HG03565 (cell line): Measurements from ENCODE around the gene RING1.

Source experiments
- ATAC-seq: cut with Tn5 transposase; IDR thresholded peaks from one replicate; pipeline ENCODE4 v1.9.1; 2021; ENCODE audit warnings: mild to moderate bottlenecking, moderate library complexity; ENCODE audit not compliant: unreplicated experiment

The RING1 gene

GRCh38 chr6:33171880-33172687, 36.2 kb upstream of the RING1 start:
- ATAC-seq, result no peak

GRCh38 chr6:33172688-33173534, 35.4 kb upstream of the RING1 start:
- ATAC-seq, result no peak

GRCh38 chr6:33173535-33174180, 34.6 kb upstream of the RING1 start:
- no peak for ATAC-seq

GRCh38 chr6:33174784-33175183, 33.5 kb upstream of the RING1 start:
- no peak for ATAC-seq

GRCh38 chr6:33175436-33176069, 32.7 kb upstream of the RING1 start:
- no peak for ATAC-seq

GRCh38 chr6:33176906-33177305, 31.4 kb upstream of the RING1 start:
- no peak for ATAC-seq

GRCh38 chr6:33177552-33178446, 30.5 kb upstream of the RING1 start:
- no peak for ATAC-seq

GRCh38 chr6:33178755-33179475, 29.4 kb upstream of the RING1 start:
- ATAC-seq, result no peak

- no peak for ATAC-seq
Observed at GRCh38 chr6:33181141-33181540, 27.2 kb upstream of the RING1 start.

- ATAC-seq, result no peak
Observed at GRCh38 chr6:33183071-33183683, 25.1 kb upstream of the RING1 start.

GRCh38 chr6:33185190-33185589, 23.1 kb upstream of the RING1 start:
- no peak for ATAC-seq

- ATAC-seq, result no peak
Observed at GRCh38 chr6:33185654-33186187, 22.6 kb upstream of the RING1 start.

- no peak for ATAC-seq
Observed at GRCh38 chr6:33187809-33188208, 20.5 kb upstream of the RING1 start.

GRCh38 chr6:33189164-33189563, 19.1 kb upstream of the RING1 start:
- no peak for ATAC-seq

- ATAC-seq, result no peak
Observed at GRCh38 chr6:33189625-33190448, 18.5 kb upstream of the RING1 start.

GRCh38 chr6:33190504-33191107, 17.7 kb upstream of the RING1 start:
- no peak for ATAC-seq

GRCh38 chr6:33191383-33192104, 16.8 kb upstream of the RING1 start:
- ATAC-seq, result no peak
